Esophagus squamous epithelium (tissue), 5 donors: Measurements from ENCODE around the gene KPNA6. TPM values are rescaled to one million over a fixed set of nuclear protein-coding genes. Genes with fewer than 3 reads are reported as not detected.

ENCODE experiments used
- DNase-seq: peaks from one replicate; lab custom pipeline; 2025; lab: John Stamatoyannopoulos, UW
- H3K27ac ChIP-seq, 4 donors: fragments of 200-600 bp; sonication (generic); one replicate each; pipeline ENCODE4 v1.5.1; 2016 to 2019; ENCODE audit warnings: mild to moderate bottlenecking in 1 of 4
- H3K27me3 ChIP-seq, 4 donors: fragments of 200-600 bp; sonication (generic); 1 replicate in 3 of 4; 2 replicates in 1 of 4; pipeline versions ENCODE4 v1.5.1 to v1.6.0; 2017 to 2021; ENCODE audit warnings: antibody characterized with exemption in 1 of 4
- H3K36me3 ChIP-seq, 3 donors: fragments of 200-600 bp; sonication (generic); one replicate each; pipeline ENCODE4 v1.5.1; 2016 to 2019
- H3K4me1 ChIP-seq, 3 donors: fragments of 200-600 bp; sonication (generic); one replicate each; pipeline ENCODE4 v1.5.1; 2017 to 2019
- H3K4me3 ChIP-seq, 4 donors: fragments of 200-600 bp; sonication (generic); 1 replicate in 3 of 4; 2 replicates in 1 of 4; pipeline ENCODE4 v1.5.1; 2016 to 2019; ENCODE audit warnings: mild to moderate bottlenecking in 2 of 4, moderate library complexity in 1 of 4
- H3K9me3 ChIP-seq, 3 donors: fragments of 200-600 bp; sonication (generic); one replicate each; pipeline ENCODE4 v1.5.1; 2016 to 2019
- CTCF ChIP-seq, 6 experiments: fragments of 450-650 bp in 4 of 6; fragments of 200-600 bp in 2 of 6; sonication (generic) in 2 of 6; IDR thresholded peaks; one replicate each; pipeline ENCODE4 v1.5.1; 2016 to 2019; ENCODE audit warnings: antibody characterized with exemption in 6 of 6, mild to moderate bottlenecking in 4 of 6, moderate library complexity in 4 of 6
- POLR2A ChIP-seq, 4 donors: fragments of 450-650 bp; IDR thresholded peaks; one replicate each; pipeline ENCODE4 v1.6.1; 2017; ENCODE audit warnings: antibody characterized with exemption in 4 of 4, mild to moderate bottlenecking in 4 of 4, moderate library complexity in 3 of 4
- whole genome bisulfite sequencing, 2 donors: methylation state at CpG; one replicate each; pipeline ENCODE4 v1.1.5; 2018; 5-methylcytosine and 5-hydroxymethylcytosine counted together
- intact Hi-C: fragments of 100-400 bp; cut with DNase I; formaldehyde crosslinking; loops from one replicate; pipeline ENCODE4 v1.15.0; 2022
- total RNA-seq, 4 donors: library from RNA; depleted of rRNA; stranded (reverse); fragments of >200 nt; gene quantifications; one replicate each; pipeline ENCODE4 v1.1.0, GENCODE V29; 2016
- donor health status: DM: yes; HTN: yes; CAD: no.

KPNA6 gene
- total RNA-seq, 4 donors from 2014 or later, result 27.7 to 38.0 (median 36.5) TPM

- no peaks in the 10 kb centered on the region for H3K9me3 ChIP-seq
- H3K4me1 ChIP-seq, result peaks cover 7 to 29% (median 17%) of the 10 kb centered on the region in 3 donors
- no peak overlapping the region for H3K27ac ChIP-seq
- intact Hi-C loops, result no loop called here
- no peaks in the 10 kb centered on the region for H3K27me3 ChIP-seq
- peaks cover 49 to 73% (median 51%) of the 10 kb centered on the region in 3 donors for H3K36me3 ChIP-seq
- TF ChIP-seq CTCF (IDR thresholded peaks at IDR 0.05) (no peak), POLR2A (IDR thresholded peaks at IDR 0.05) (no peak)
- DNase-seq, result no peak
- no peak overlapping the region for H3K4me3 ChIP-seq
These were observed 88.3 kb downstream of the KPNA6 start for GRCh38 chr1:32195972-32196823.

GRCh38 chr1:32197074-32197473, 89.2 kb downstream of the KPNA6 start:
- peaks cover 7 to 38% (median 24%) of the 10 kb centered on the region in 3 donors for H3K4me1 ChIP-seq
- H3K4me3 ChIP-seq, result no peak overlapping the region
- no peak for DNase-seq
- no peak overlapping the region for H3K27ac ChIP-seq
- no peaks in the 10 kb centered on the region for H3K27me3 ChIP-seq
- intact Hi-C loops, result no loop called here
- WGBS, 2 donors, result no CpG with 5 or more reads among the region's 1 CpG
- no peak for TF ChIP-seq CTCF (IDR thresholded peaks at IDR 0.05)
- no peak for TF ChIP-seq POLR2A (IDR thresholded peaks at IDR 0.05)
- no peaks in the 10 kb centered on the region for H3K9me3 ChIP-seq
- peaks cover 41 to 64% (median 42%) of the 10 kb centered on the region in 3 donors for H3K36me3 ChIP-seq

GRCh38 chr1:32197837-32198236, 90.0 kb downstream of the KPNA6 start:
- intact Hi-C loops, result no loop called here
- Histone ChIP-seq H3K27me3 (no peaks in the 10 kb centered on the region), H3K36me3 (peaks cover 34 to 57% (median 35%) of the 10 kb centered on the region in 3 donors), H3K4me3 (no peak overlapping the region), H3K9me3 (no peaks in the 10 kb centered on the region), H3K4me1 (peaks cover 7 to 40% (median 24%) of the 10 kb centered on the region in 3 donors), H3K27ac (no peak overlapping the region)
- 60 to 65% methylated on average over 4 to 6 of the region's 6 CpGs for WGBS, 2 donors
- TF ChIP-seq CTCF (IDR thresholded peaks at IDR 0.05) (no peak), POLR2A (IDR thresholded peaks at IDR 0.05) (no peak)
- no peak for DNase-seq

- Histone ChIP-seq H3K9me3 (no peaks in the 10 kb centered on the region), H3K36me3 (peaks cover 29 to 51% (median 33%) of the 10 kb centered on the region in 3 donors), H3K27ac (no peak overlapping the region), H3K27me3 (no peaks in the 10 kb centered on the region), H3K4me1 (peaks cover 7 to 40% (median 24%) of the 10 kb centered on the region in 3 donors), H3K4me3 (no peak overlapping the region)
- intact Hi-C loops, result no loop called here
- DNase-seq, result no peak
- 75% methylated on average over 3 of the region's 3 CpGs for WGBS, 2 donors
- TF ChIP-seq POLR2A (IDR thresholded peaks at IDR 0.05) (no peak), CTCF (IDR thresholded peaks at IDR 0.05) (no peak)
These were observed 90.6 kb downstream of the KPNA6 start for GRCh38 chr1:32198237-32199042.
